Activated CD8-positive, alpha-beta T cell treated with anti-CD3 and anti-CD28 coated beads for 36 hours (primary cell): ENCODE data around the gene PEX14. TPM values are rescaled to one million over a fixed set of nuclear protein-coding genes. Genes with fewer than 3 reads are reported as not detected.

ENCODE experiments used
- ATAC-seq: fragments of 200-7000 bp; cut with Tn5 transposase; one replicate; pipeline ENCODE4 v1.10.0; 2021; ENCODE audit warnings: mild to moderate bottlenecking, moderate library complexity
- CTCF ChIA-PET: fragments of 350-600 bp; sonication (Branson Sonifier 250); formaldehyde crosslinking; loops from one replicate; lab custom pipeline; 2021; ENCODE audit warnings: antibody characterized with exemption; lab: Charles Lee
- POLR2A ChIA-PET: fragments of 350-600 bp; sonication (Branson Sonifier 250); formaldehyde crosslinking; loops from one replicate; lab custom pipeline; 2021; ENCODE audit warnings: antibody characterized with exemption; lab: Charles Lee
- DNase-seq: peaks from one replicate; pipeline ENCODE4 v3.0.0-alpha.2; 2020
- H3K27ac Mint-ChIP-seq: one replicate; pipeline ENCODE4 v1.8.0; 2021; ENCODE audit warnings: mild to moderate bottlenecking, mixed read lengths
- H3K27me3 Mint-ChIP-seq: one replicate; pipeline ENCODE4 v1.8.0; 2021; ENCODE audit warnings: mixed read lengths
- H3K36me3 Mint-ChIP-seq: one replicate; pipeline ENCODE4 v1.8.0; 2021; ENCODE audit warnings: low read depth, mixed read lengths
- H3K4me1 Mint-ChIP-seq: one replicate; pipeline ENCODE4 v1.8.0; 2021; ENCODE audit warnings: low read depth, mixed read lengths
- H3K4me3 Mint-ChIP-seq: one replicate; pipeline ENCODE4 v1.8.0; 2021; ENCODE audit warnings: mild to moderate bottlenecking, moderate library complexity, mixed read lengths
- H3K9me3 Mint-ChIP-seq: one replicate; pipeline ENCODE4 v1.8.0; 2021; ENCODE audit warnings: mixed read lengths
- CTCF ChIP-seq: fragments of 200-600 bp; IDR thresholded peaks from one replicate; pipeline ENCODE4 v1.8.0; 2022; ENCODE audit warnings: antibody characterized with exemption, mild to moderate bottlenecking
- intact Hi-C: fragments of 100-400 bp; cut with micrococcal nuclease; formaldehyde crosslinking; loops from one replicate; pipeline ENCODE4 v1.10.0; 2022
- total RNA-seq, 2 experiments: library from RNA; stranded (reverse); gene quantifications; one replicate each; pipeline ENCODE4 v1.2.3, GENCODE V29; 2021

The PEX14 gene
- total RNA-seq, 2 experiments from 2014 or later: 18.0 to 18.5 TPM

GRCh38 chr1:10430216-10431069 is 44.3 kb upstream of the PEX14 start, which contains the start of gene CENPS:
Gene CENPS, plus strand, starts transcription at chr1:10430433. Its CDS starts 85 bp downstream, at chr1:10430518.
- DNase-seq (peak; percentile 95), ATAC-seq (peak; percentile 90)
- CTCF ChIA-PET: interaction anchor here (0.7 to 6.8 kb wide), 18 partner anchors 9 to 630 kb away, joined by 3 to 100 read pairs (median 4); partner anchors contain the start of gene KIF1B
- Mint-ChIP-seq H3K27me3 (no peaks in the 10 kb centered on the region), H3K36me3 (no peaks in the 10 kb centered on the region), H3K27ac (peak within 1 kb of the TSS; percentile 94), H3K4me1 (peaks cover 16% of the 10 kb centered on the region), H3K4me3 (peak within 1 kb of the TSS; percentile 88), H3K9me3 (no peaks in the 10 kb centered on the region)
- POLR2A ChIA-PET: interaction anchor here (0.6 to 1.8 kb wide), 9 partner anchors 29 to 487 kb away, joined by 3 to 5 read pairs (median 3); partner anchors contain the start of genes KIF1B, LZIC and NMNAT1
- intact Hi-C loops: loop anchor here (10.0 kb wide), 1 partner anchor 64 kb away; no protein-coding TSS in a partner anchor
- peak; percentile 98 for TF ChIP-seq CTCF

GRCh38 chr1:10431070-10431730 is 43.5 kb upstream of the PEX14 start:
- DNase-seq (peak; percentile 38), ATAC-seq (peak; percentile 8)
- intact Hi-C loops: loop anchor here (10.0 kb wide), 1 partner anchor 64 kb away; no protein-coding TSS in a partner anchor
- POLR2A ChIA-PET: interaction anchor here (0.6 to 1.3 kb wide), 3 partner anchors 31 to 270 kb away, joined by 3 to 4 read pairs (median 3); no protein-coding TSS in a partner anchor
- Mint-ChIP-seq H3K4me1 (peaks cover 16% of the 10 kb centered on the region), H3K27ac (peak overlapping the region; percentile 94), H3K36me3 (no peaks in the 10 kb centered on the region), H3K27me3 (no peaks in the 10 kb centered on the region), H3K4me3 (peak overlapping the region; percentile 88), H3K9me3 (no peaks in the 10 kb centered on the region)
- no peak for TF ChIP-seq CTCF
- CTCF ChIA-PET: interaction anchor here (1.2 to 6.8 kb wide), 8 partner anchors 8 to 384 kb away, joined by 4 to 100 read pairs (median 7); partner anchors contain the start of gene KIF1B

GRCh38 chr1:10432910-10433700 is 41.6 kb upstream of the PEX14 start:
- no peaks in the 10 kb centered on the region for H3K9me3 Mint-ChIP-seq
- H3K27me3 Mint-ChIP-seq: no peaks in the 10 kb centered on the region
- H3K4me3 Mint-ChIP-seq: no peak overlapping the region
- peaks cover 14% of the 10 kb centered on the region for H3K4me1 Mint-ChIP-seq
- intact Hi-C loops: loop anchor here (10.0 kb wide), 1 partner anchor 62 kb away; no protein-coding TSS in a partner anchor
- DNase-seq: no peak
- no peaks in the 10 kb centered on the region for H3K36me3 Mint-ChIP-seq
- no peak overlapping the region for H3K27ac Mint-ChIP-seq
- TF ChIP-seq CTCF: no peak
- ChIA-PET POLR2A (interaction anchor here (1.0 kb wide), 1 partner anchor 19 kb away, joined by 3 read pairs; no protein-coding TSS in a partner anchor), CTCF (interaction anchor here (0.6 to 6.8 kb wide), 3 partner anchors 54 to 74 kb away, joined by 3 to 100 read pairs (median 3); no protein-coding TSS in a partner anchor)
- ATAC-seq: no peak

GRCh38 chr1:10433790-10434189 is 41.0 kb upstream of the PEX14 start:
- DNase-seq (no peak), ATAC-seq (no peak)
- H3K27ac Mint-ChIP-seq: no peak overlapping the region
- intact Hi-C loops: loop anchor here (10.0 kb wide), 1 partner anchor 61 kb away; no protein-coding TSS in a partner anchor
- no peak for TF ChIP-seq CTCF
- H3K9me3 Mint-ChIP-seq: no peaks in the 10 kb centered on the region
- peaks cover 14% of the 10 kb centered on the region for H3K4me1 Mint-ChIP-seq
- no peaks in the 10 kb centered on the region for H3K36me3 Mint-ChIP-seq
- CTCF ChIA-PET: interaction anchor here (1.5 to 6.8 kb wide), 2 partner anchors 54 to 59 kb away, joined by 3 to 100 read pairs; no protein-coding TSS in a partner anchor
- no peak overlapping the region for H3K4me3 Mint-ChIP-seq
- H3K27me3 Mint-ChIP-seq: no peaks in the 10 kb centered on the region
- POLR2A ChIA-PET: no interaction called here
